ENCODE data around the gene RRP36.

DNA sequence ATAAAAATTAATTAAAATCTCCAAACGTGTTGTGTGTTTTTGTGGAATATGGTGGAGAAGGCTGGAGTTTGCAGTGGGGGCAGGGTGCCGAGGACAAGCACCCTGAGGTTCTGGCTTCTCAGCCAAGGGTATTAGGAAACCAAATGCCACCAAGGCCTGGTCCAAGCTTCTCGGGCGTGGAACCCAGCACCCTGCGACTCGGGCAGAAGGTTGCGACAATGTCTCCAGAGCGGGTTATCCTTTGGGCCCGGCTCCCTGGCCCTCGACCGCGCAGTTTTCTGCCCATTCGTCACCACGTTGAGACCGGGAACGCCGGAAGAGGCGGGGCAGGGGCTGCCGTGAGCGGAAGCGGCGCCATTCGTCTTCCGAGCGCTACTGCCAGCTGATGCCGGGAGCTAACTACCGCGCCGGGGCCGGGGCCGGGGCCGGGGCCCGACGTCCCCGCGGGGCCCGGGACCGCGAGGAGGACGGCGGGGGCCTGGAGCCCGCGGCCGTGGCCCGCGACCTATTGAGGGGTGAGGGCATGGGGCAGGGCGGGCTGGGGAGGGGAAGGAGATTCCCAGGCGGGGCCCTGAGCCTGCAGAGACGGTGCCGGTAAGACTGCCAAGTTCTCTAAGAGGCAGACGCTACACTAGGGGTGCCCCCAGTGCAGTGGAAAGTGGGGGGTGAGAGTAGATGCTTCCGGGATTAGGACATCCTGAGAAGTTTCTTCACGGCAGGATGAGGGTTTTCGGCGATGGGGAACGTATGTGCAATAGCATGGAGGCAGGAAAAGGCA, at the start of gene RRP36:
- TF ChIP-seq, protein P1, sequence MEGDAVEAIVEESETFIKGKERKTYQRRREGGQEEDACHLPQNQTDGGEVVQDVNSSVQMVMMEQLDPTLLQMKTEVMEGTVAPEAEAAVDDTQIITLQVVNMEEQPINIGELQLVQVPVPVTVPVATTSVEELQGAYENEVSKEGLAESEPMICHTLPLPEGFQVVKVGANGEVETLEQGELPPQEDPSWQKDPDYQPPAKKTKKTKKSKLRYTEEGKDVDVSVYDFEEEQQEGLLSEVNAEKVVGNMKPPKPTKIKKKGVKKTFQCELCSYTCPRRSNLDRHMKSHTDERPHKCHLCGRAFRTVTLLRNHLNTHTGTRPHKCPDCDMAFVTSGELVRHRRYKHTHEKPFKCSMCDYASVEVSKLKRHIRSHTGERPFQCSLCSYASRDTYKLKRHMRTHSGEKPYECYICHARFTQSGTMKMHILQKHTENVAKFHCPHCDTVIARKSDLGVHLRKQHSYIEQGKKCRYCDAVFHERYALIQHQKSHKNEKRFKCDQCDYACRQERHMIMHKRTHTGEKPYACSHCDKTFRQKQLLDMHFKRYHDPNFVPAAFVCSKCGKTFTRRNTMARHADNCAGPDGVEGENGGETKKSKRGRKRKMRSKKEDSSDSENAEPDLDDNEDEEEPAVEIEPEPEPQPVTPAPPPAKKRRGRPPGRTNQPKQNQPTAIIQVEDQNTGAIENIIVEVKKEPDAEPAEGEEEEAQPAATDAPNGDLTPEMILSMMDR (IDR thresholded peaks at IDR 0.05): no peak
- peak in 1 of 2 donors; percentile 57 for TF ChIP-seq POLR2A (IDR thresholded peaks at IDR 0.05)
